ENCODE data around the gene NEK11. TPM values are rescaled to one million over a fixed set of nuclear protein-coding genes. Genes with fewer than 3 reads are reported as not detected.

Gene NEK11
- polyA plus RNA-seq, 3 donors, result 0.31 to 0.56 (median 0.43) TPM

DNA sequence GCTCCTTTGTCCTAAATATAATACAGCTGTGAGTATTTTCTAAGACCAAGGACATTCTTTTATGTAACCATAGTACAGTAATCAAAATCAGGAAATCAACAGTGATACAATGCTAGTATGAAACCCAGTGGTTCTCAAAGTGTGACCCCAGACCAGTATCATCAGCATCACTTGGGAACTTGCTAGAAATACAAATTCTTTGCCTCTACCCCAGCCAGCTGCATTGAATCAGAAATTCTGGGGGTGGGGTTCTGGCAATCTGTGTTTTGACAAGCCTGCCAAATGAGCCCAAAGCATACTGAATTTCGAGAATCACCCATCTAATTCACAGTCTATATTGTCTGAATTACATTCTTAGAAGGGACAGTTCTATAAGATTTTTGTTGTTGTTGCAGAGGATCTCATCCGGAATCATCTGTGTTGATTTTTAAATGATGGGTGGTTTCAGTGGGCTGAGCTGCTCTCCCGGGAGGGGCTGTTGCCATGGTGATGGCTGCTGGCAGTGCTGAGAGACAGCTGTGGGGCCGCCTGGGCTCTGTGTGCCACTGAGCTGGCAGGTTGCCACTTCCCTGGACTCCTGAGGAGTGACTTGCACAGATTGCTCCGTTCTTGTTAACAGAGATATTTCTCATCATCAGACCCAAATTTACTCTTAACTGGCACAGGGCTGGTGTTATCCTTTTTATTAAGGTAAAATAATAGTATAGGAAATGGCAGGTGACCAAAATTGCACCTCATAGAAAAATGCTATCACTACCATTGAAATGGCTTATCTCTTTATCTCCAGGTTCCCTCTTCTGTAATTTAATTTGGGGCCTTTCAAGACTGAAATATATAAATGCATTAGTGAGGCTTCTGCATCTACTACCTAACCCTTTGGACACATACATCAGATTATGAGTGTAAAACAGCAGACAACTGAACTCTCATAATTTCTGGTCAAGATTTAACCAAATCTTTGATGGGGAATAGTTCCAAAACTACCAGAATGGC is 56.5 kb downstream of the NEK11 start:
- H3K36me3 Mint-ChIP-seq, result no peaks in the 10 kb centered on the region
- H3K36me3 ChIP-seq (replicated peaks in 1 of 2; ENCODE audit: control insufficient read depth in 1 of 2, insufficient read depth in 2 of 2, low read length in 2 of 2), result no peaks in the 10 kb centered on the region
- H3K27ac ChIP-seq (ENCODE audit: low read depth in 1 of 2, low read length in 2 of 2), result no peak overlapping the region
- H3K4me3 Mint-ChIP-seq, result no peak overlapping the region
- intact Hi-C loops (cut with micrococcal nuclease), result no loop called here
- no peak overlapping the region for H3K9ac ChIP-seq (ENCODE audit: insufficient read depth, low read length, poor library complexity, severe bottlenecking)
- H3K9me3 ChIP-seq (replicated peaks in 1 of 2; ENCODE audit: control insufficient read depth in 1 of 2, insufficient read depth in 1 of 2, low read length in 2 of 2), result no peaks in the 10 kb centered on the region
- TF ChIP-seq, protein P1, sequence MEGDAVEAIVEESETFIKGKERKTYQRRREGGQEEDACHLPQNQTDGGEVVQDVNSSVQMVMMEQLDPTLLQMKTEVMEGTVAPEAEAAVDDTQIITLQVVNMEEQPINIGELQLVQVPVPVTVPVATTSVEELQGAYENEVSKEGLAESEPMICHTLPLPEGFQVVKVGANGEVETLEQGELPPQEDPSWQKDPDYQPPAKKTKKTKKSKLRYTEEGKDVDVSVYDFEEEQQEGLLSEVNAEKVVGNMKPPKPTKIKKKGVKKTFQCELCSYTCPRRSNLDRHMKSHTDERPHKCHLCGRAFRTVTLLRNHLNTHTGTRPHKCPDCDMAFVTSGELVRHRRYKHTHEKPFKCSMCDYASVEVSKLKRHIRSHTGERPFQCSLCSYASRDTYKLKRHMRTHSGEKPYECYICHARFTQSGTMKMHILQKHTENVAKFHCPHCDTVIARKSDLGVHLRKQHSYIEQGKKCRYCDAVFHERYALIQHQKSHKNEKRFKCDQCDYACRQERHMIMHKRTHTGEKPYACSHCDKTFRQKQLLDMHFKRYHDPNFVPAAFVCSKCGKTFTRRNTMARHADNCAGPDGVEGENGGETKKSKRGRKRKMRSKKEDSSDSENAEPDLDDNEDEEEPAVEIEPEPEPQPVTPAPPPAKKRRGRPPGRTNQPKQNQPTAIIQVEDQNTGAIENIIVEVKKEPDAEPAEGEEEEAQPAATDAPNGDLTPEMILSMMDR (IDR thresholded peaks at IDR 0.05), result no peak
- no peak overlapping the region for H2AFZ ChIP-seq (ENCODE audit: insufficient read depth, low read depth, low read length, poor library complexity, severe bottlenecking)
- WGBS (ENCODE audit: insufficient coverage), result 53% methylated on average over 2 of the region's 5 CpGs
- H3K27me3 Mint-ChIP-seq (ENCODE audit: low read depth in 3 of 3), result peaks cover 1 to 2% (median 1%) of the 10 kb centered on the region in 3 donors
- H3K4me2 ChIP-seq (replicated peaks; ENCODE audit: extremely low read depth, low read length, poor library complexity, severe bottlenecking), result no peak overlapping the region
- no peak for DNase-seq
- H3K4me3 ChIP-seq (replicated peaks in 1 of 3; ENCODE audit: low read depth in 2 of 3, low read length in 3 of 3), result no peak overlapping the region
- H3K9me3 Mint-ChIP-seq, result peaks cover 0 to 3% (median 0%) of the 10 kb centered on the region in 7 donors
- H4K20me1 ChIP-seq (ENCODE audit: insufficient read depth, low read length), result no peaks in the 10 kb centered on the region
- no peak overlapping the region for H3K27ac Mint-ChIP-seq
- H3K4me1 Mint-ChIP-seq, result no peaks in the 10 kb centered on the region
- H3K27me3 ChIP-seq (ENCODE audit: control insufficient read depth in 2 of 2, insufficient read depth in 2 of 2, low read length in 2 of 2), result no peaks in the 10 kb centered on the region
- no peaks in the 10 kb centered on the region for H3K79me2 ChIP-seq (ENCODE audit: insufficient read depth, low read length)
- no peaks in the 10 kb centered on the region for H3K4me1 ChIP-seq (ENCODE audit: control insufficient read depth in 1 of 2, insufficient read depth in 2 of 2, low read length in 2 of 2)

DNA sequence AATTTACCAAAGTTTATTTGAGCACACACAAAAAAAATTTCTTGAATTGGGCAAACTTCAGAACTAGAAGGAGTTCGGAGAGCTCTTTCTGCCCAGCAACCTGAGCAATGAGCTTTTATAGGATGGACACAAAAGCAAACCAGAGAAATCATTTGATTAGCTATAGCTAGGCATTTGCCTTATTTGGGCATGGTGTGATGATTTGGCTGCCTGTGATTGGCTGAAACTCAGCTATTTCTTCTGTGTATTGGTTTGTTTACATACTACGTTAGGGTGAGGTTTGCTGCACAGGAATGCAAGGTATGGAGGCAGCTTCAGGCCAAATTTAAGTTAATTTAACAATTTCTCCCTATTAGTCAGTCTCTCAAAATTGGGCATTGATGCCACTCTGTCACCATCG is 65.1 kb downstream of the NEK11 start:
- H3K9me3 ChIP-seq (replicated peaks in 1 of 2; ENCODE audit: control insufficient read depth in 1 of 2, insufficient read depth in 1 of 2, low read length in 2 of 2), result no peaks in the 10 kb centered on the region

More for the DNA sequence above, 65.1 kb downstream of the NEK11 start:
- Histone ChIP-seq H3K79me2 (ENCODE audit: insufficient read depth, low read length) (no peaks in the 10 kb centered on the region), H3K4me3 (replicated peaks in 1 of 3; ENCODE audit: low read depth in 2 of 3, low read length in 3 of 3) (no peak overlapping the region), H3K9ac (ENCODE audit: insufficient read depth, low read length, poor library complexity, severe bottlenecking) (no peak overlapping the region), H3K4me2 (replicated peaks; ENCODE audit: extremely low read depth, low read length, poor library complexity, severe bottlenecking) (no peak overlapping the region), H2AFZ (ENCODE audit: insufficient read depth, low read depth, low read length, poor library complexity, severe bottlenecking) (no peak overlapping the region), H3K27ac (ENCODE audit: low read depth in 1 of 2, low read length in 2 of 2) (no peak overlapping the region), H4K20me1 (ENCODE audit: insufficient read depth, low read length) (no peaks in the 10 kb centered on the region), H3K27me3 (ENCODE audit: control insufficient read depth in 2 of 2, insufficient read depth in 2 of 2, low read length in 2 of 2) (no peaks in the 10 kb centered on the region), H3K4me1 (ENCODE audit: control insufficient read depth in 1 of 2, insufficient read depth in 2 of 2, low read length in 2 of 2) (no peaks in the 10 kb centered on the region), H3K36me3 (replicated peaks in 1 of 2; ENCODE audit: control insufficient read depth in 1 of 2, insufficient read depth in 2 of 2, low read length in 2 of 2) (no peaks in the 10 kb centered on the region)
- no peak for DNase-seq
- WGBS (ENCODE audit: insufficient coverage), result 88% methylated on average over 1 of the region's 3 CpGs
- no peak overlapping the region for H3K27ac Mint-ChIP-seq
- TF ChIP-seq, protein P1 (IDR thresholded peaks at IDR 0.05), result no peak
- peaks cover 0 to 5% (median 0%) of the 10 kb centered on the region in 7 donors for H3K9me3 Mint-ChIP-seq
- H3K4me3 Mint-ChIP-seq, result no peak overlapping the region
- intact Hi-C loops (cut with micrococcal nuclease), result no loop called here
- no peaks in the 10 kb centered on the region for H3K4me1 Mint-ChIP-seq
- H3K36me3 Mint-ChIP-seq, result no peaks in the 10 kb centered on the region
- H3K27me3 Mint-ChIP-seq (ENCODE audit: low read depth in 3 of 3), result no peaks in the 10 kb centered on the region
